ENCODE measurements around the gene GRIK3.

GRCh38 chr1:36900128-36900527 is 134.2 kb downstream of the GRIK3 start:
- TF ChIP-seq ZNF274 (IDR thresholded peaks at IDR 0.05; ENCODE audit: low read depth, low read length), result no peak
- no peak for TF ChIP-seq YY1 (IDR thresholded peaks at IDR 0.05; ENCODE audit: insufficient read depth, insufficient read length)
- TF ChIP-seq SUZ12 (IDR thresholded peaks at IDR 0.05; ENCODE audit: extremely low read depth, insufficient read depth, insufficient read length), result no peak

All from NT2/D1 (cell line).